ENCODE results near the gene TMEM92. TPM values are rescaled to one million over a fixed set of nuclear protein-coding genes. Genes with fewer than 3 reads are reported as not detected.

The TMEM92 gene
- total RNA-seq, 1 donor from 2014 or later = not detected

DNA sequence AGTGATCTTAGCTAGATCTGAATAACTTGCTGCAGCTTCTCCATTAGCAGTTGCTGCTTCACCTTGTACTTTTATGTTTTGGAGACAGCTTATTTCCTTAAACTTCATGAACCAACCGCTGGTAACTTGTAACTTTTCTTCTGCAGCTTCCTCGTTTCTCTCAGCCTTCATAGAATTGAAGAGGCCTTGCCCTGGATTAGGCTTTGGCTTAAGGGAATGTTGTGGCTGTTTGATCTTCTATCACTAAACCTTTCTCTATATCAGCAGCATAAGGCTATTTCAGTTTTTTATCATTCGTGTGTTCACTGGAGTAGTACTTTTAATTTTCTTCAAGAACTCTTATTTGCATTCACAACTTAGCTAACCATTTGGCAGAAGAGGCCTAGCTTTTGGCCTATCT, 21.5 kb upstream of the TMEM92 start:
- ATAC-seq (ENCODE audit: low read depth) (no peak), DNase-seq (no peak)
- Mint-ChIP-seq H3K4me3 (no peak overlapping the region), H3K27me3 (peaks cover 33% of the 10 kb centered on the region), H3K9me3 (peaks cover 16% of the 10 kb centered on the region), H3K36me3 (ENCODE audit: low read depth) (peaks cover 6% of the 10 kb centered on the region), H3K27ac (no peak overlapping the region), H3K4me1 (no peaks in the 10 kb centered on the region)
- TF ChIP-seq, protein P1, sequence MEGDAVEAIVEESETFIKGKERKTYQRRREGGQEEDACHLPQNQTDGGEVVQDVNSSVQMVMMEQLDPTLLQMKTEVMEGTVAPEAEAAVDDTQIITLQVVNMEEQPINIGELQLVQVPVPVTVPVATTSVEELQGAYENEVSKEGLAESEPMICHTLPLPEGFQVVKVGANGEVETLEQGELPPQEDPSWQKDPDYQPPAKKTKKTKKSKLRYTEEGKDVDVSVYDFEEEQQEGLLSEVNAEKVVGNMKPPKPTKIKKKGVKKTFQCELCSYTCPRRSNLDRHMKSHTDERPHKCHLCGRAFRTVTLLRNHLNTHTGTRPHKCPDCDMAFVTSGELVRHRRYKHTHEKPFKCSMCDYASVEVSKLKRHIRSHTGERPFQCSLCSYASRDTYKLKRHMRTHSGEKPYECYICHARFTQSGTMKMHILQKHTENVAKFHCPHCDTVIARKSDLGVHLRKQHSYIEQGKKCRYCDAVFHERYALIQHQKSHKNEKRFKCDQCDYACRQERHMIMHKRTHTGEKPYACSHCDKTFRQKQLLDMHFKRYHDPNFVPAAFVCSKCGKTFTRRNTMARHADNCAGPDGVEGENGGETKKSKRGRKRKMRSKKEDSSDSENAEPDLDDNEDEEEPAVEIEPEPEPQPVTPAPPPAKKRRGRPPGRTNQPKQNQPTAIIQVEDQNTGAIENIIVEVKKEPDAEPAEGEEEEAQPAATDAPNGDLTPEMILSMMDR (IDR thresholded peaks at IDR 0.05) = no peak
- intact Hi-C loops (cut with micrococcal nuclease) = no loop called here
- POLR2A ChIA-PET = no interaction called here
- CTCF ChIA-PET = interaction anchor here (1.3 kb wide), 1 partner anchor 10 kb away, joined by 3 read pairs; no protein-coding TSS in a partner anchor

DNA sequence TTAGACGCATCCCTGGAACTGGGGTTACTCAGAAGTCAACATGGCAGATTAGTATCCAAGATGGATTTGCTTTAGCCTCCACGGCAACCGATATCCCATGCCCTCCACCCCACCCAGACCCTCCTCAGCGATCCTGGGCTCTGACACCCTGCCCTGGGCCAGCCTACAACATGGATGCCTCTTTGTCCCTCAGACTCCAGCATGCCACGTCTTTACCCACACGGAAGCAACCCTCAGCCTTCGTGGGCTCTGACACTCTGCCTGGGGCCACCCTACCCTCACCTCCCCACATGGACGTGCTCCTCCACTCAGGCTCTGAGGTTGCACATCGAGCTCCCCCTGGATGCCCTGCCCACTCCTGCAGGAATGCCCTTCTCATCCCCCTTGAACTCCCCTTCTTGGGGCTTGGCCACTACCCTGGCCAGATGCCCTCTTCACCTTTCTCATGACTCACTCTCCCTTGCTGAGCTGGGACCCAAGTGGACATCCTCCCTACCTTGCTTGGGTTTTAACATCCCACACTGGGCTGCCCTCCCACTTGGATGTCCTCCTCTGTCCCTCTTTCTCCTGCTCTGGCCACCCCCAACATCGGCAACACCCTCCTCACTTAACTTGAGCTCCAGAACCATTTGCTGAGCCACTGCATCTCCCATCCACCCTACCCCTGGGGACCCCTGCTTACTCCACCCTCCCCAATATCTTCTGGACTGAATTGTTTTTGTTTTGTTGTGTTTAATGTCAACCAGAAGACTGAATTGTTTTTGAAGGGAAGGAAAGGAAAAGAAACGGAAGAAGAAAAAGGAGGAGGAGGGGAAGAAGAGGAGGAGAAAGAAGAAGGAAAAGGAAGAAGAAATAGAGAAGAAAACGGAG, 18.3 kb upstream of the TMEM92 start:
- H3K27ac Mint-ChIP-seq = no peak overlapping the region
- H3K36me3 Mint-ChIP-seq (ENCODE audit: low read depth) = no peaks in the 10 kb centered on the region
- H3K4me1 Mint-ChIP-seq = no peaks in the 10 kb centered on the region
- ChIA-PET CTCF (no interaction called here), POLR2A (no interaction called here)
- H3K9me3 Mint-ChIP-seq = no peaks in the 10 kb centered on the region
- H3K27me3 Mint-ChIP-seq = peaks cover 19% of the 10 kb centered on the region
- ATAC-seq (ENCODE audit: low read depth) (no peak), DNase-seq (no peak)
- H3K4me3 Mint-ChIP-seq = no peak overlapping the region
- intact Hi-C loops (cut with micrococcal nuclease) = no loop called here
- TF ChIP-seq, protein P1 (IDR thresholded peaks at IDR 0.05) = no peak

DNA sequence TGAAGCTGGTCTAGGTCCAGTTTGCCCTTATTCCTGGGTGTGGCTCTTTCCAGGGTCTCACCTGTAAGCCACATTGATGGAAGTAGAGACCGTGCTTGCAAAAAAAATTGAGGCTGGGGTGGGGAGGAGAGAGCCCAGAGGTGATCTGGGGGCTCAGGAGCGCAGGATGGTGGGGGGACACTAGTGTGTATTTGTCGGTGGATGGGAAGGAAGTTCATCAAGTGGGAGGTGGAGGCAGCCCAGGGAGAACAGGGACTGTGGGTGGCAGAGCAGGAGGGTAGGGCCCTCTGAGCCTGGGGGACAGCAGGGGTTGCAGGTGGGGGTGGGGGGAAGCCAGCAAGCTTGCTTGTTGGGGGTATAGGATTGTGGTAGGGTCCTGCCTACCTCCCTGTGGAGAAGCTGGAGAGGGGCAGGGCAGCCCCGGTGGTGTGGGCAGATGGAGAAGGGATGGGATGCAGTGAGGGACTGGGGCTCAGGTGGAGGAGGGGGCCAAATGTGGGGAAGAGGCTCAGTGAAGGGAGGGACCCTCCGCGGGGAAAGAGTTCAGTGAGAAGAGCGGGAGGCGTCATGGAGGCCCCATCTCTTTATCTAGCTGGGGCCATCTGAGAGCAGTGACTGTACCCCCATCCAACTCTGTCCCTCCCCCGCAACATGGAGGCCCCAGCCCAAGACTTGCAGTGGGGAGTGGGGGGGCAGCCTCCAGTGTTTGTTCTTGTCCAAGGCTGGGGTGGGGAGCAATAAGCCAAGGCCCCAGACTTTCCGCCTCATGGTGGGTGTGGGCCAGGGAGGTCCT, 17.2 kb upstream of the TMEM92 start:
- DNase-seq (no peak), ATAC-seq (ENCODE audit: low read depth) (no peak)
- Mint-ChIP-seq H3K27ac (no peak overlapping the region), H3K27me3 (peaks cover 20% of the 10 kb centered on the region), H3K4me3 (no peak overlapping the region), H3K9me3 (no peaks in the 10 kb centered on the region), H3K4me1 (no peaks in the 10 kb centered on the region), H3K36me3 (ENCODE audit: low read depth) (no peaks in the 10 kb centered on the region)
- ChIA-PET CTCF (no interaction called here), POLR2A (no interaction called here)
- intact Hi-C loops (cut with micrococcal nuclease) = no loop called here
- TF ChIP-seq, protein P1 (IDR thresholded peaks at IDR 0.05) = no peak

DNA sequence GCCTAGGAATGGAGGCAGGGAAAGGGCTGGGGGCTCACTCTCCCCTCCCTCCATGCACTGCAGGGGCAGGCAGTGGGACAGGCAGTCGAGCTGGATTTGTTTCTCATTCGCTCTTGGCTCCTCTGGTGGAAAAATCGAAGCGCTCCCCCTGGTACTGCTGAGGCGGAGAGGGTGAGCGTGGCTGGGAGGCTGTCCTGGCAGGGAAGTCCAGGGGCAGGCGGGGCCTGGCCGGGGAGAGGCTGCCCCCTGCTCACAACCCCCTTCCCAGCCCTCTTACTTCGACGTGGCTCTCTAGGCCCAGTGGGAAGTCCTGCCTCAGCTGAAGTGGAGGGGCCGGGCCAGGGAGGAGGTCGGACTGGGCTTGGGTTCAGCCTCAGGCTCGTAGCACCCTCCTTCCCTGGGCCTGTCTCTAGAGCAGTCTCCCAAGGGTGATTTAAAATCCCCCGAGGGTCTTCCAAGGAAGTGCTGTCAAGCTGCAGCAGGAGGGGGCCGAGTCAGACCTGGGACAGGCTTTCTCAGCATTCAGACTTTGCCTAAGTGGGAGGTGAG, 16.5 kb upstream of the TMEM92 start:
- intact Hi-C loops (cut with micrococcal nuclease) = no loop called here
- TF ChIP-seq, protein P1 (IDR thresholded peaks at IDR 0.05) = no peak
- ATAC-seq (ENCODE audit: low read depth) = no peak
- CTCF ChIA-PET = no interaction called here
- no peak for DNase-seq
- Mint-ChIP-seq H3K9me3 (no peaks in the 10 kb centered on the region), H3K27ac (no peak overlapping the region), H3K27me3 (peaks cover 22% of the 10 kb centered on the region), H3K4me3 (no peak overlapping the region), H3K4me1 (no peaks in the 10 kb centered on the region), H3K36me3 (ENCODE audit: low read depth) (no peaks in the 10 kb centered on the region)
- POLR2A ChIA-PET = no interaction called here

Measured in activated B cell treated with CpG ODN at 0.5 μM for 24 hours (primary cell).